Activated naive CD4-positive, alpha-beta T cell treated with anti-CD3 and anti-CD28 coated beads, Interleukin-2, amount 10 ng/mL, durations not matched to agents 7 days and 5 days (primary cell): ENCODE measurements around the gene CBFB.
"Not testable (repeated sequence)": the region's sequence is repeated elsewhere in the genome, so short reads cannot be mapped to it uniquely, and the experiment has no call there.

Experiments
- CTCF ChIA-PET: fragments of 350-600 bp; sonication (Branson Sonifier 250); formaldehyde crosslinking; loops from one replicate; lab custom pipeline; 2021; ENCODE audit warnings: antibody characterized with exemption; lab: Charles Lee
- DNase-seq: peaks from one replicate; pipeline ENCODE4 v3.0.0-alpha.2; 2020
- H3K27ac Mint-ChIP-seq: one replicate; pipeline ENCODE4 v1.8.0; 2021; ENCODE audit warnings: mild to moderate bottlenecking, moderate library complexity, mixed read lengths
- H3K27me3 Mint-ChIP-seq: one replicate; pipeline ENCODE4 v1.8.0; 2021; ENCODE audit warnings: mild to moderate bottlenecking, mixed read lengths
- H3K36me3 Mint-ChIP-seq: one replicate; pipeline ENCODE4 v1.8.0; 2021; ENCODE audit warnings: mixed read lengths
- H3K4me1 Mint-ChIP-seq: one replicate; pipeline ENCODE4 v1.8.0; 2021; ENCODE audit warnings: mixed read lengths
- H3K4me3 Mint-ChIP-seq: one replicate; pipeline ENCODE4 v1.8.0; 2021; ENCODE audit warnings: mild to moderate bottlenecking, moderate library complexity, mixed read lengths
- H3K9me3 Mint-ChIP-seq: one replicate; pipeline ENCODE4 v1.8.0; 2021; ENCODE audit warnings: mixed read lengths

Gene CBFB

GRCh38 chr16:67028696-67029253 lies at the start of gene CBFB:
Gene CBFB (plus strand): TSS chr16:67029149. CDS start chr16:67029408, 259 bp downstream.
- Mint-ChIP-seq H3K4me1 (peaks cover 70% of the 10 kb centered on the region), H3K9me3 (no peaks in the 10 kb centered on the region), H3K36me3 (peaks cover 35% of the 10 kb centered on the region), H3K4me3 (peak within 1 kb of the TSS; percentile 91), H3K27me3 (no peaks in the 10 kb centered on the region), H3K27ac (peak within 1 kb of the TSS; percentile 92)
- CTCF ChIA-PET: interaction anchor here (0.9 to 6.3 kb wide), 5 partner anchors 11 to 126 kb away, joined by 3 to 52 read pairs (median 4); no protein-coding TSS in a partner anchor
- peak; percentile 94 for DNase-seq

- Mint-ChIP-seq H3K27ac (peak overlapping the region; percentile 95), H3K4me1 (peaks cover 88% of the 10 kb centered on the region), H3K9me3 (no peaks in the 10 kb centered on the region), H3K4me3 (no peak overlapping the region), H3K36me3 (peaks cover 21% of the 10 kb centered on the region), H3K27me3 (no peaks in the 10 kb centered on the region)
- CTCF ChIA-PET: interaction anchor here (0.9 to 4.0 kb wide), 7 partner anchors 9 to 175 kb away, joined by 3 to 13 read pairs (median 3); no protein-coding TSS in a partner anchor
- DNase-seq: no peak
Measured at GRCh38 chr16:66983033-66983432, 45.9 kb upstream of the CBFB start.

- H3K36me3 Mint-ChIP-seq: peaks cover 21% of the 10 kb centered on the region
- peaks cover 82% of the 10 kb centered on the region for H3K4me1 Mint-ChIP-seq
- H3K9me3 Mint-ChIP-seq: no peaks in the 10 kb centered on the region
- peak overlapping the region; percentile 95 for H3K27ac Mint-ChIP-seq
- no peaks in the 10 kb centered on the region for H3K27me3 Mint-ChIP-seq
- CTCF ChIA-PET: interaction anchor here (0.9 to 4.0 kb wide), 9 partner anchors 9 to 200 kb away, joined by 3 to 13 read pairs (median 4); no protein-coding TSS in a partner anchor
- DNase-seq: peak; percentile 74
- no peak overlapping the region for H3K4me3 Mint-ChIP-seq
Measured at GRCh38 chr16:66984892-66985311, 44.0 kb upstream of the CBFB start.

GRCh38 chr16:66986559-66986958 lies 42.4 kb upstream of the CBFB start:
- peak overlapping the region; percentile 95 for H3K27ac Mint-ChIP-seq
- no peak overlapping the region for H3K4me3 Mint-ChIP-seq
- peaks cover 72% of the 10 kb centered on the region for H3K4me1 Mint-ChIP-seq
- CTCF ChIA-PET: interaction anchor here (1.4 to 4.0 kb wide), 3 partner anchors 27 to 168 kb away, joined by 4 to 13 read pairs (median 7); no protein-coding TSS in a partner anchor
- no peak for DNase-seq
- no peaks in the 10 kb centered on the region for H3K9me3 Mint-ChIP-seq
- H3K27me3 Mint-ChIP-seq: no peaks in the 10 kb centered on the region
- H3K36me3 Mint-ChIP-seq: peaks cover 15% of the 10 kb centered on the region

GRCh38 chr16:66988197-66988788 lies 40.7 kb upstream of the CBFB start, which contains the start of gene CES4A:
Gene CES4A (plus strand): TSS chr16:66988589. CDS start chr16:66988773, 184 bp downstream.
- H3K27ac Mint-ChIP-seq: peak within 1 kb of the TSS; percentile 68
- H3K4me1 Mint-ChIP-seq: peaks cover 59% of the 10 kb centered on the region
- H3K9me3 Mint-ChIP-seq: no peaks in the 10 kb centered on the region
- peaks cover 8% of the 10 kb centered on the region for H3K36me3 Mint-ChIP-seq
- H3K27me3 Mint-ChIP-seq: no peaks in the 10 kb centered on the region
- H3K4me3 Mint-ChIP-seq: no peak within 1 kb of the TSS
- CTCF ChIA-PET: interaction anchor here (1.0 to 1.7 kb wide), 3 partner anchors 30 to 167 kb away, joined by 3 to 6 read pairs (median 4); no protein-coding TSS in a partner anchor
- no peak for DNase-seq

- H3K9me3 Mint-ChIP-seq: no peaks in the 10 kb centered on the region
- peak overlapping the region; percentile 45 for H3K27ac Mint-ChIP-seq
- CTCF ChIA-PET: interaction anchor here (0.8 to 1.6 kb wide), 4 partner anchors 8 to 26 kb away, joined by 3 to 10 read pairs (median 4); no protein-coding TSS in a partner anchor
- no peak for DNase-seq
- H3K36me3 Mint-ChIP-seq: peaks cover 6% of the 10 kb centered on the region
- H3K4me3 Mint-ChIP-seq: no peak overlapping the region
- no peaks in the 10 kb centered on the region for H3K27me3 Mint-ChIP-seq
- peaks cover 28% of the 10 kb centered on the region for H3K4me1 Mint-ChIP-seq
Measured at GRCh38 chr16:66991545-66992077, 37.3 kb upstream of the CBFB start.

- peaks cover 21% of the 10 kb centered on the region for H3K4me1 Mint-ChIP-seq
- H3K9me3 Mint-ChIP-seq, CTCF ChIA-PET, DNase-seq, H3K4me3 Mint-ChIP-seq, H3K27ac Mint-ChIP-seq, H3K36me3 Mint-ChIP-seq, H3K27me3 Mint-ChIP-seq: not testable (repeated sequence)
Measured at GRCh38 chr16:66993558-66993957, 35.4 kb upstream of the CBFB start.

- Mint-ChIP-seq H3K4me1 (peaks cover 37% of the 10 kb centered on the region), H3K27me3 (no peaks in the 10 kb centered on the region), H3K36me3 (peaks cover 13% of the 10 kb centered on the region), H3K4me3 (no peak overlapping the region), H3K9me3 (no peaks in the 10 kb centered on the region), H3K27ac (no peak overlapping the region)
- DNase-seq: no peak
- CTCF ChIA-PET: interaction anchor here (1.3 kb wide), 1 partner anchor 18 kb away, joined by 3 read pairs; no protein-coding TSS in a partner anchor
Measured at GRCh38 chr16:66996324-66996982, 32.5 kb upstream of the CBFB start.

- no peaks in the 10 kb centered on the region for H3K27me3 Mint-ChIP-seq
- peaks cover 18% of the 10 kb centered on the region for H3K36me3 Mint-ChIP-seq
- peaks cover 39% of the 10 kb centered on the region for H3K4me1 Mint-ChIP-seq
- CTCF ChIA-PET: interaction anchor here (1.3 kb wide), 1 partner anchor 19 kb away, joined by 3 read pairs; no protein-coding TSS in a partner anchor
- no peaks in the 10 kb centered on the region for H3K9me3 Mint-ChIP-seq
- DNase-seq: no peak
- H3K4me3 Mint-ChIP-seq: no peak overlapping the region
- H3K27ac Mint-ChIP-seq: no peak overlapping the region
Measured at GRCh38 chr16:66996983-66997358, 32.0 kb upstream of the CBFB start.

GRCh38 chr16:67000384-67001351 lies 28.3 kb upstream of the CBFB start:
- Mint-ChIP-seq H3K9me3 (no peaks in the 10 kb centered on the region), H3K27me3 (peaks cover 5% of the 10 kb centered on the region), H3K4me1 (peaks cover 52% of the 10 kb centered on the region), H3K4me3 (peak overlapping the region; percentile 84), H3K36me3 (peaks cover 40% of the 10 kb centered on the region), H3K27ac (peak overlapping the region; percentile 86)
- peak; percentile 78 for DNase-seq
- CTCF ChIA-PET: no interaction called here

- peak overlapping the region; percentile 4 for H3K27ac Mint-ChIP-seq
- H3K4me3 Mint-ChIP-seq: peak overlapping the region; percentile 84
- DNase-seq: no peak
Measured at GRCh38 chr16:67001726-67002125, 27.2 kb upstream of the CBFB start.

GRCh38 chr16:67006930-67007658 lies 21.9 kb upstream of the CBFB start:
- H3K27me3 Mint-ChIP-seq: peaks cover 5% of the 10 kb centered on the region
- H3K27ac Mint-ChIP-seq: no peak overlapping the region
- no peak overlapping the region for H3K4me3 Mint-ChIP-seq
- H3K4me1 Mint-ChIP-seq: peaks cover 44% of the 10 kb centered on the region
- CTCF ChIA-PET: interaction anchor here (0.5 to 1.2 kb wide), 3 partner anchors 13 to 132 kb away, joined by 3 to 10 read pairs (median 4); no protein-coding TSS in a partner anchor
- DNase-seq: no peak
- peaks cover 57% of the 10 kb centered on the region for H3K36me3 Mint-ChIP-seq
- H3K9me3 Mint-ChIP-seq: no peaks in the 10 kb centered on the region

More at GRCh38 chr16:67001726-67002125, 27.2 kb upstream of the CBFB start:
- peaks cover 5% of the 10 kb centered on the region for H3K27me3 Mint-ChIP-seq
- peaks cover 49% of the 10 kb centered on the region for H3K36me3 Mint-ChIP-seq
- H3K9me3 Mint-ChIP-seq: no peaks in the 10 kb centered on the region
- CTCF ChIA-PET: no interaction called here
- peaks cover 52% of the 10 kb centered on the region for H3K4me1 Mint-ChIP-seq
